Psoas muscle (tissue), 8 donors: ENCODE measurements around the gene KLHL41. TPM values are rescaled to one million over a fixed set of nuclear protein-coding genes. Genes with fewer than 3 reads are reported as not detected.

ENCODE experiments used
- ATAC-seq, 4 donors: fragments of 200-7000 bp; cut with Tn5 transposase; one replicate each; pipeline ENCODE4 v1.9.1; 2020; ENCODE audit warnings: moderate library complexity in 3 of 4, mild to moderate bottlenecking in 2 of 4
- DNase-seq, 2 donors: peaks; one replicate each; pipeline ENCODE4 v3.0.0-alpha.2; 2020
- H3K27ac ChIP-seq: fragments of 200-600 bp; one replicate; pipeline ENCODE4 v1.8.0; 2022
- H3K27me3 ChIP-seq, 3 donors: fragments of 200-600 bp in 1 of 3; one replicate each; pipeline versions ENCODE4 v1.6.1 to v1.8.0; 2013 to 2022; ENCODE audit warnings: low read length in 2 of 3, mild to moderate bottlenecking in 2 of 3, moderate library complexity in 1 of 3; ENCODE audit not compliant: insufficient read depth in 3 of 3
- H3K36me3 ChIP-seq, 2 donors: fragments of 200-600 bp in 1 of 2; one replicate each; pipeline versions ENCODE4 v1.6.1 to v1.8.0; 2013 to 2022; ENCODE audit warnings: low read depth in 1 of 2, mild to moderate bottlenecking in 1 of 2, moderate library complexity in 1 of 2; ENCODE audit not compliant: insufficient read depth in 1 of 2
- H3K4me1 ChIP-seq: fragments of 200-600 bp; one replicate; pipeline ENCODE4 v1.8.0; 2022
- H3K4me3 ChIP-seq: fragments of 200-600 bp; one replicate; pipeline ENCODE4 v1.8.0; 2022; ENCODE audit warnings: mild to moderate bottlenecking
- H3K9me3 ChIP-seq: fragments of 200-600 bp; one replicate; pipeline ENCODE4 v1.8.0; 2022
- WGBS, 3 donors: extraction: QIAGEN DNeasy Blood & Tissue Kit; methylation state at CpG; one replicate each; pipeline versions ENCODE4 v1.1.6 to v1.1.7; 2013; 5-methylcytosine and 5-hydroxymethylcytosine counted together
- intact Hi-C, 2 donors: fragments of 100-400 bp; cut with DNase I; formaldehyde crosslinking; loops; one replicate each; pipeline versions ENCODE4 v1.11.0 to v1.14.2; 2022
- polyA plus RNA-seq, 3 donors: library from polyadenylated mRNA; stranded (reverse); fragments of 200-250 nt; gene quantifications; one replicate each; pipeline ENCODE4 v1.2.3, GENCODE V29; 2013
- total RNA-seq, 4 donors: library from RNA; stranded (reverse); fragmentation: NEBNext Ultra II Directional in 2 of 4; extraction: Animal tissue kit (Norgen Biotek cat#: 25700) in 2 of 4; gene quantifications; one replicate each; pipeline versions ENCODE4 v1.2.1 to v1.2.4, GENCODE V29; 2021 to 2023
- TF ChIP-seq, protein P1 (sequence below): fragments of 200-600 bp; IDR thresholded peaks from one replicate; pipeline ENCODE4 v1.8.0; 2022; ENCODE audit warnings: antibody characterized with exemption
- donor health status: healthy with polysubstance abuse.
- donor health status: DM: no; HTN: no; CAD: no; lungs with moderate emphysema.
- donor health status: Bipolar disorder and iron deficiency.
- donor health status: healthy.
- donor health status: DM: yes; HTN: yes; CAD: no.
- donor health status: DM: no; HTN: no; CAD: no.
- donor health status: DM: no; HTN: no; CAD: no.
- donor health status: DM: yes; HTN: yes; CAD: no.

KLHL41 gene
- total and polyA plus RNA-seq, 7 donors = 639 to 3,578 (median 3,179) TPM

- WGBS, 3 donors = 88 to 92% (median 91%) methylated on average over 2 of the region's 2 CpGs
- DNase-seq = no peak
- peaks cover 0 to 21% of the 10 kb centered on the region in 2 donors for H3K36me3 ChIP-seq
Observed at GRCh38 chr2:169493360-169493759, 16.1 kb upstream of the KLHL41 start.

DNA sequence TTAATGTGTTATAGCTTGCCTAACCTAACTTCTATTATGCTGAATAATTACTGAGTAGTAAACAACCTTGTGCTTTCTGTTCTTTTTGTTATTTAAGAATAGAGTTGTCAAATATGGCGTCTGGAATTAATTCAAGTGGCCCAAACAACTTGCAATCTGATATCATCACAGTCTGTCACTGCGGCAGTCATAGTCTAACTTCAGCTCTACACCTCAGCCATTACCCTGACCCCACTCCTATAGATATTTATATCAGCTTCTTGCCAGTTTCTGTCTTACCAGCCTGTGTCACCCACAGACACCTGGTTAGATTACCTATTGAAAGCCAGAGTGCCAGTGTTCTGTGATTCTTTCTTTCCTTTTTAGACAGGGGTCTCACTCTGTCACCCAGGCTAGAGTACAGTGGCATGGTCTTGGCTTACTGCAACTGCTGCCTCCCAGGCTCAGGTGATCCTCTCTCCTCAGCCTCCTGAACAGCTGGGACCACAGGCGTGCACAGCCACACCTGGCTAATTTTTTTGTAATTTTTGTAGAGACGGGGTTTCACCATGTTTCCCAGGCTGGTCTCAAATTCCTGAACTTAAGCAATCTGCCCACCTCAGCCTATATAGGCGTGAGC lies 14.1 kb upstream of the KLHL41 start:
- no peaks in the 10 kb centered on the region for H3K9me3 ChIP-seq
- peak overlapping the region; percentile 81 for H3K27ac ChIP-seq
- WGBS, 3 donors = 65 to 76% (median 65%) methylated on average over 5 of the region's 5 CpGs
- peaks cover 3 to 21% of the 10 kb centered on the region in 2 donors for H3K36me3 ChIP-seq
- peaks cover 11% of the 10 kb centered on the region for H3K4me1 ChIP-seq
- peak overlapping the region; percentile 41 for H3K4me3 ChIP-seq
- H3K27me3 ChIP-seq = no peaks in the 10 kb centered on the region
- TF ChIP-seq, protein P1, sequence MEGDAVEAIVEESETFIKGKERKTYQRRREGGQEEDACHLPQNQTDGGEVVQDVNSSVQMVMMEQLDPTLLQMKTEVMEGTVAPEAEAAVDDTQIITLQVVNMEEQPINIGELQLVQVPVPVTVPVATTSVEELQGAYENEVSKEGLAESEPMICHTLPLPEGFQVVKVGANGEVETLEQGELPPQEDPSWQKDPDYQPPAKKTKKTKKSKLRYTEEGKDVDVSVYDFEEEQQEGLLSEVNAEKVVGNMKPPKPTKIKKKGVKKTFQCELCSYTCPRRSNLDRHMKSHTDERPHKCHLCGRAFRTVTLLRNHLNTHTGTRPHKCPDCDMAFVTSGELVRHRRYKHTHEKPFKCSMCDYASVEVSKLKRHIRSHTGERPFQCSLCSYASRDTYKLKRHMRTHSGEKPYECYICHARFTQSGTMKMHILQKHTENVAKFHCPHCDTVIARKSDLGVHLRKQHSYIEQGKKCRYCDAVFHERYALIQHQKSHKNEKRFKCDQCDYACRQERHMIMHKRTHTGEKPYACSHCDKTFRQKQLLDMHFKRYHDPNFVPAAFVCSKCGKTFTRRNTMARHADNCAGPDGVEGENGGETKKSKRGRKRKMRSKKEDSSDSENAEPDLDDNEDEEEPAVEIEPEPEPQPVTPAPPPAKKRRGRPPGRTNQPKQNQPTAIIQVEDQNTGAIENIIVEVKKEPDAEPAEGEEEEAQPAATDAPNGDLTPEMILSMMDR = no peak
- peak; percentile 83 to 97 (median 96) for ATAC-seq
- intact Hi-C loops = no loop called here
- no peak for DNase-seq

More at GRCh38 chr2:169493360-169493759, 16.1 kb upstream of the KLHL41 start:
- no peaks in the 10 kb centered on the region for H3K27me3 ChIP-seq
- intact Hi-C loops = no loop called here
- peak overlapping the region; percentile 81 for H3K27ac ChIP-seq
- TF ChIP-seq, protein P1 = no peak
- no peak overlapping the region for H3K4me3 ChIP-seq
- no peak for ATAC-seq
- no peaks in the 10 kb centered on the region for H3K9me3 ChIP-seq
- H3K4me1 ChIP-seq = peaks cover 11% of the 10 kb centered on the region

GRCh38 chr2:169504651-169505050 lies 4.9 kb upstream of the KLHL41 start:
- no peak for ATAC-seq
- Histone ChIP-seq H3K9me3 (no peaks in the 10 kb centered on the region), H3K27ac (no peak overlapping the region), H3K4me3 (no peak overlapping the region), H3K36me3 (peaks cover 3 to 33% of the 10 kb centered on the region in 2 donors), H3K4me1 (peaks cover 6% of the 10 kb centered on the region), H3K27me3 (no peaks in the 10 kb centered on the region)
- intact Hi-C loops = no loop called here
- 99 to 100% (median 100%) methylated on average over 17 to 19 of the region's 19 CpGs for WGBS, 3 donors
- TF ChIP-seq, protein P1 = no peak
- DNase-seq = no peak

DNA sequence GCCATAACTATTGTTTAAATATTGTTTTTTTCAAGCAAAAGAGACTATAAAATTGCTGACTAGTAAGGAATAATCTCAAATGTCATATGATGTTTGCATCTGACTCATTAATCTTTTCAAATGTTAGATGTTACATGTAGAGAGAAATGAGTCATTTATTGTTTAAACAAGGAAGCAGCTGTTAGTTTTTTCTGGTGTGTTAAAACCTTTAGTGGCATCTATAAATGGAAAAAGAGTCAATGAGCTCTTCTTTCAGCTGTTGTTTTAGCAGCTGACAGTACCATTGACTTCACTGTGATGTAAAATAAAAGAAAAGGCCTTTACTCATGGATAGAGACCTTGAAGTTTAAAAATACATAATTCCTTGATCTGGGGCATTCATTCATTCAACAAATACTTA lies 1.8 kb upstream of the KLHL41 start:
- TF ChIP-seq, protein P1 = no peak
- peaks cover 6% of the 10 kb centered on the region for H3K4me1 ChIP-seq
- intact Hi-C loops = no loop called here
- DNase-seq = no peak
- no peaks in the 10 kb centered on the region for H3K27me3 ChIP-seq
- H3K4me3 ChIP-seq = peak overlapping the region; percentile 78
- ATAC-seq = peak; percentile 51 to 65 (median 64)
- peak overlapping the region; percentile 87 for H3K27ac ChIP-seq
- H3K9me3 ChIP-seq = no peaks in the 10 kb centered on the region
- H3K36me3 ChIP-seq = peaks cover 0 to 9% of the 10 kb centered on the region in 2 donors

DNA sequence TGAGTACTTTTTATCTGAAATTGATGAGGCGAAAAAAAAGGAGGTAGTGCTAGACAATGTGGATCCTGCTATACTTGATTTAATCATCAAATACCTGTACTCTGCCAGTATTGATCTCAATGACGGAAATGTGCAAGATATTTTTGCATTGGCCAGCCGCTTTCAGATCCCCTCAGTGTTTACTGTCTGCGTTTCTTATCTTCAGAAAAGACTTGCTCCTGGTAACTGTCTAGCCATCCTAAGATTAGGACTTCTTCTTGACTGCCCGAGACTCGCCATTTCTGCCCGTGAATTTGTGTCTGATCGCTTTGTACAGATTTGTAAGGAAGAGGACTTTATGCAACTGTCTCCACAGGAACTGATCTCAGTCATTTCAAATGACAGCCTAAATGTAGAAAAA lies 453 bp downstream of the KLHL41 start:
- DNase-seq = no peak
- Histone ChIP-seq H3K4me1 (peaks cover 6% of the 10 kb centered on the region), H3K27ac (peak overlapping the region; percentile 87), H3K27me3 (no peaks in the 10 kb centered on the region), H3K4me3 (peak overlapping the region; percentile 78), H3K36me3 (peaks cover 0 to 7% of the 10 kb centered on the region in 2 donors), H3K9me3 (no peaks in the 10 kb centered on the region)
- ATAC-seq = peak in 1 of 4 donors; percentile 10
- TF ChIP-seq, protein P1 = no peak
- intact Hi-C loops = no loop called here
- WGBS, 3 donors = 28 to 40% (median 33%) methylated on average over 8 of the region's 8 CpGs
